NOMO-1 treated with dmso at 0.1 percent for 144 hours (cell line): ENCODE measurements around the gene PANX2.
"Not testable (repeated sequence)": the region's sequence is repeated elsewhere in the genome, so short reads cannot be mapped to it uniquely, and the experiment has no call there.

Experiments
- DNase-seq: peaks from one replicate; lab custom pipeline; 2025; ENCODE audit not compliant: unreplicated experiment; lab: John Stamatoyannopoulos, UW

Gene PANX2, protein sequence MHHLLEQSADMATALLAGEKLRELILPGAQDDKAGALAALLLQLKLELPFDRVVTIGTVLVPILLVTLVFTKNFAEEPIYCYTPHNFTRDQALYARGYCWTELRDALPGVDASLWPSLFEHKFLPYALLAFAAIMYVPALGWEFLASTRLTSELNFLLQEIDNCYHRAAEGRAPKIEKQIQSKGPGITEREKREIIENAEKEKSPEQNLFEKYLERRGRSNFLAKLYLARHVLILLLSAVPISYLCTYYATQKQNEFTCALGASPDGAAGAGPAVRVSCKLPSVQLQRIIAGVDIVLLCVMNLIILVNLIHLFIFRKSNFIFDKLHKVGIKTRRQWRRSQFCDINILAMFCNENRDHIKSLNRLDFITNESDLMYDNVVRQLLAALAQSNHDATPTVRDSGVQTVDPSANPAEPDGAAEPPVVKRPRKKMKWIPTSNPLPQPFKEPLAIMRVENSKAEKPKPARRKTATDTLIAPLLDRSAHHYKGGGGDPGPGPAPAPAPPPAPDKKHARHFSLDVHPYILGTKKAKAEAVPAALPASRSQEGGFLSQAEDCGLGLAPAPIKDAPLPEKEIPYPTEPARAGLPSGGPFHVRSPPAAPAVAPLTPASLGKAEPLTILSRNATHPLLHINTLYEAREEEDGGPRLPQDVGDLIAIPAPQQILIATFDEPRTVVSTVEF

GRCh38 chr22:50170453-50171318 lies at the start of gene PANX2:
TSS of gene PANX2 (plus strand) at chr22:50170731. CDS start at chr22:50170731, 0 bp downstream.
- DNase-seq: no peak

DNA sequence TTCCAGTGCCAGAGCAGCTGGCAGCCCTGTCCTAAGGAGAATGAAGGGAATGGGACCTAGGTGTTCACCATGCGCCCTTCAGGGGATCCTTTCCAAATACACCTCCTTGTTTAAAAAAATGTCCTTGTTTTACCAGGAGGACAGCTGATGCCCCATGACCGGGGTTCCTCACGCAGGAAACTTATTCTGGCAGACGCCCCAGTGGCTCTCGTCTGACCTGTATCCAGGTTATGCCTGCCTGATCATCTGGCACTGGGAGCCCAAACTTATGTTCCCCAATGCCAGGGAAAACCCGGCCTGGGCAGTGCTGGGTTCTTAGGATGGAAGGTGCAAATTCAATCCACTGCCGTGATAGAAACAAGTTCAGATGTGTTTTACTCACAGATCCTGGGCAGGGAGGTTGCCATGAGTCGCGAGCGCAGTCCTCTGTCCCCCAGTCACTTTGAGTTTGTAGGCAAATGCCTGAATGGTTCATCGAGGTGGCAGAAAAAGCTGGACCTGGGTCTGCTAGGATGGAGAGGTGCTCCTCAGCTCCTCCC lies 49.3 kb upstream of the PANX2 start:
- DNase-seq: no peak

DNA sequence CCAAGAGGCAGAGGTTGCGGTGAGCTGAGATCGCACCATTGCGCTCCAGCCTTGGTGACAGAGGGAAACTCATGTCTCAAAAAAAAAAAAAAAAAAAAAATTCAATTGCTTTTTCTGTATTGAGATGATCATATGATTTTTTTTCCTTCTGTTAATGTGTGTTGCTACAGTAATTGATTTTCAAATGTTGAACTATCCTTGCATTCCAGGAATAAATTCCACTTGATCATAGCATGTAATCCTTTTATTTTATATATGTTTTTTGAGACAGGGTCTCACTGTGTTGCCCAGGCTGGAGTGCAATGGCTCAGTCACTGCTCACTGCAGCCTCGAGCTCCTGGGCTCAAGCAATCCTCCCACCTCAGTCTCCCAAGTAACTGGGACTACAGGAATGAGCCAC lies 47.4 kb upstream of the PANX2 start:
- no peak for DNase-seq

GRCh38 chr22:50125029-50125428 lies 45.5 kb upstream of the PANX2 start:
- DNase-seq: no peak

DNA sequence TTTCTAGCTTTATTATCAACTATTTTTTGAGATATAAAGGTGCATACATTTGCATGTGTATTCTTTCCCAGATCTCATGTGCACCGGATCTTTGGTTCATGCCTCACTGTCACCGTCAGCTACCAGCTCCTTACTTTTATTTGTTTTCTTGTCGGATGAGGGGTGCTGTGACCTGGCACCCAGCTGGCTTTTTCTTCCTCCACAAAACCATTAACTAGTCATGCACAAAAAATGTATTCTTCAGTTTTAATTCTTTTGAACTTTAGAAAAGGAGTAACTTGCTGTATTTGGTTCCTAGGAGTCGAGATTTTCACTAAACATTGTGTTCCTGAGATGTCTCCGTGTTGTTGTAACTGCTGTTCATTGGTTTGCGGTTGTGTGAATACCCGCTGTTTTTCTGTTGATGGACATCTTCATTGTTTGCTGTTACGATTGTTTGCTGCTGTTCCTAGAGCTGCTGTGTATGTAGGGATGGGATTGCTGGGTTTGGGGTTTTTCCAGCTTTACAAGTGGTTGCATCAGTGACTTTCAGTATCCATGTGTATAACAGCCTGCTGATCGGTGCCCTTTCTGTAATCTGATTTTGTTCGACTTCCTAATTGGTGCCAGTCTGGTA lies 41.3 kb upstream of the PANX2 start:
- DNase-seq: no peak

DNA sequence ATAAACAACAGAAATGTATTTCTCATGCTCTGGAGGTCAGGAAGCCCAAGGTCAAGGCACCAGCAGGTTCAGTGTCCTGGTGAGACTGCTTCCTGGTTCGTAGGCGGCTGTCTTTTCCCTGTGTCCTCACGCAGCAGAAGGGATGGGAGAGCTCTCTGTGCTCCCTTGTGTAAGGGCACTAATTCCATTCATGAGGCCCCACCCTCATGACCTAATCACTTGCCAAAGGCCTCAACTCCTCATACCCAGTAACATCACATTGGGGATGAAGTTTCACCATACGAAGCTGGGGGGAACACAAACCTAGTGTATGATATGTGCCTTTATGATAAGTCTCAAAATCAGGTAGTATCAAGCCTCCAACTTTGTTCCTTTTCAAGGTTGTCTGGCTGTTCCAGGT lies 38.6 kb upstream of the PANX2 start:
- no peak for DNase-seq

DNA sequence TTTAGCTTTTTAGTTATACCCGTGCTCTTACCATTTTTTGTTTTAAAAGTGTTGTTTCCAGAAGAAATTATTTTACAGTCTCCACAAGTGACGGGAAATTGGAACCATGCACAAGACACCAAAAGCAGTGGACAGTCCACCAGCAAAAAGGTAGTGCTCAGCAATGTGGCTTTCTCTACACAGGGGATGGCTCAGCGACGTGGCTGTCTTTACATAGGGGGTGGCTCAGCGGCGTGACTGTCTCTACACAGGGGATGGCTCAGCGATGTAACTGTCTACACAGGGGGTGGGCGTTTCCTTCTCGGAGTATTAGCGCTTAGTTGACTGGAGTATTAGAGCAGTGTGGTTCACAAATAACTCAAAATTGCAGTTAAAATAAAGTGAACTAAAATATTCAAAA lies 36.0 kb upstream of the PANX2 start:
- no peak for DNase-seq

DNA sequence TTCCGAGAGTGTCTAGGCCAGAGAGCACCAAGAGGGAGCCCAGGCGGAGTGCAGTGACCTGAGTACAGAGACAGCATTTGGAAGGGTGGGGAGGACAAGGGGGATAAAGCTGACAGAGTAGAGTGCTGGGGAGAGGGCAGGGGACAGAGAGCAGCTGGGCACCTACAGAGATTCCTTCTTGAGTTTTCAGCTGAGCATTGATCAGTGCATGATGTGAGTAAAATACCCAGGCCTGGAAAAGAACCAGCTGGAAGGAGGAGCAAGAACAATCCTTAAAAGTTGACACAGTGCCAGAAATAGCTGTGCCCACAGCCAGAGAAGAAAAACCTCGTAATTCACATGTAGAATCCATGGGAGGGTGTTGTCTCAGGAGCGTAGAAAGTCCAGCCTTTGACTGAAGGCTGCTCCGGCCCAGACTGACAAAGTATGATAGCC lies 33.9 kb upstream of the PANX2 start:
- DNase-seq: no peak

- not testable (repeated sequence) for DNase-seq
Measured at GRCh38 chr22:50137277-50137676, 33.3 kb upstream of the PANX2 start.

- DNase-seq: no peak
Measured at GRCh38 chr22:50138041-50138440, 32.5 kb upstream of the PANX2 start.

DNA sequence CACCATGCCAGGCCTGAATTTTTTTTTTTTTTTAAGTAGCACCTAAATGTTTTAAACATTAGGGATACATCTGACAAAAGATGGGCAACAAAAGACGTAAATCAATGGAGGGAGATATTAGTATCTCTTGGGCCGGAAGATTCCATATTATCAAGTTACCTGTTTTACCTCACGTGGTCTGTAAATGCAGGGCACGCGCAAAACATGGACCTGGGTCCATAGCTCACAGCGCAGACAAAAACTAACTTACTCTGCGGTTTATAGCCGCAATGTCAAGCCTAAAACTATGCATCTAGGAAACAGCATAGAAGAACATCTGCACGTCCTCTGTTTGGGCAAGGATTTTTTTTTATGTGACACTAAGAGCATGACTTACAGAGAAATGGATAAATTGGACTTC lies 31.5 kb upstream of the PANX2 start:
- no peak for DNase-seq

GRCh38 chr22:50139843-50140415 lies 30.6 kb upstream of the PANX2 start:
- DNase-seq: no peak

DNA sequence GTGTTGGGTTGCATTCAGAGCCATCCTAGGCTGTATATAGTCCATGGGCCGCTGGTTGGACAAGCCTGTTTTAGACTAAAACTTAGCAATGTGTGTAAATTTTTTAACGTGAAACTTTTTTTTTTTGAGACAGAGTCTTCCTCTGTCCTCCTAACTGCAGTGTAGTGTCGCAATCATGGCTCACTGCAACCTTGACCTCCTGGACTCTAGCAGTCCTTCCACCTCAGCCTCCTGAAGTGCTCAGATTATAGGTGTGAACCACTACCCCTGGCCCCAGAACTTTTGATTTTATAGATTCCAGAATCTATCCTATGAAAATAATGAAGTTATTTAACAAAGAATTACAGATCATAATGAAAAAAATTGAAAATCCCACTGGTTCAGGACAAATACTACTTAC lies 29.9 kb upstream of the PANX2 start:
- DNase-seq: no peak

GRCh38 chr22:50141462-50141861 lies 29.1 kb upstream of the PANX2 start:
- DNase-seq: no peak

- no peak for DNase-seq
Measured at GRCh38 chr22:50141891-50142363, 28.6 kb upstream of the PANX2 start.

DNA sequence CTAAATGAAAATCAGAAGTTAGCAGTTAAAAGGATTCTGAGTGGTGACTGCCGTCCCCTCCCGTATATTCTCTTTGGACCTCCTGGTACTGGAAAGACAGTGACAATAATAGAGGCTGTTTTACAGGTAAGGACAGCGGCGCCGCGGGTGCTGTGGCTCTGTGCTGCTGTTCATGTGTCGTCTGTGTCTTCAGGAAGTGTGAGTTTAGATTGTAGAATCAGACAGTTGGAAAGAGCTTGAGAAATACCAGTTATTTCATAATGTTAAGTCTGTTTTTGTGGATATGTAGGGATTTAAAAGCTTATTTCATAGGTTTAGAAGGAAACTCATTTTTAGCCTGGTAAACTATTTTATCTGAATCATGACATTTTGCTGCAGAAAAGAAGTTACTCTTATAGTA lies 27.4 kb upstream of the PANX2 start:
- no peak for DNase-seq

DNA sequence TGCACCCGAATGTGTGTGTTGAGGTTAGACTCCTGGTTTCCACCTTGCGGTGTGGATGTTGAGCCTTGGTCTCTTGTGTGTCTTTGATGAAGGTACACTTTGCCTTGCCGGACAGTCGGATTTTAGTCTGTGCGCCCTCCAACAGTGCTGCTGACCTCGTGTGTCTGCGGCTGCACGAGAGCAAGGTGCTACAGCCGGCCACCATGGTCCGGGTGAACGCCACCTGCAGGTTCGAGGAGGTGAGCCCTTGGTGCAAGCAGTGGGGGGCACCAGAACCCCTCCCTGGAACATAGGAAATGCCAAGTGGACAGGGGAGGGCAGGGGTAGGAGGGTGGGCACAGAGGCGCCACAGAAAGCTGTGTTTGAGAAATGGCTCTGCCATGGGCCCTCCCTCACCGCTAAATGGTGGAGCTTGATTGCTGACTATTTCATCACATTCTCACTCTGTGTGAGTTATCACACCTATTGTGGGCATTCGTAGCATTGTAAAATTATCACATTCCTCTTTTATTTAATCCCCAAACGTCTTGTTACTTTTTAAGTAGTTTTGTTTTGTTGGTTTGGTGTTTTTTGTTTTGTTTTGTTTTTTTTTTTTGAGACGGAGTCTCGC lies 26.4 kb upstream of the PANX2 start:
- DNase-seq: no peak

DNA sequence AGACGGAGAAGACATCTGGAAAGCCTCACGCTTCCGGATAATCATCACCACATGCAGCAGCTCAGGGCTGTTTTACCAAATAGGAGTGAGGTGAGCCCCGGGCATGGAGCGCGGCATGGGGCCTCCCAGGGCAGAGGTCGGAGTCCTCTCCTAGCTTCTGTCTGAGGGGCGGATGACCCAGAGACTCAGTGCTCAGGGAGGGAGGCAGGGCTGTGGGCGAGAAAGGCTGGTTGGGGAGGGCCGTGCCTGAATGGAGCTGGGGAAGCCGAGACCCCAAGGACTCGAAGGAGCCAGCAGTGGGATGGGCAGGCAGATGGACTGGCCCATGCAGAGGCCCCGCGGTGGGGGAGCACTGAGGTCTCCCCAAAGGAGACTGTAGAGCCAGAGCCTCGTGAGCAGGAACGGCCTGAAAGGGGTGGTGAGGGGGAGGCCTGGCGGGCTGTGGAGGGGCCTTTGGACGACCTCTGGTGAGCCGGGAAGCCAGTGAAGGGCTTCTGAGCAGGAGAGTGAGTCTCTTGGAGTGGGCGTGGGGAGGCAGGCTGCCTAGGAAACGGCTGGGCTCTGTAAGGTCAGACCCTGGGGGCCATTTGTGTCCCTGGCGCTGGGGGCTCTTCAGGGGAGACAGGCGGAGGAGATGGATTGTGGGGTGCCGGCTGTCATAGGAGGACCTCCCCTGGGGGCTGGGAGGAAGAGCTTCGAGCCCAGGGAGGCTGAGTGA lies 24.7 kb upstream of the PANX2 start:
- no peak for DNase-seq
